Activated T-cell treated with anti-CD3 and anti-CD28 coated beads, Interleukin-2, amount 50 U/mL, for 24 hours (primary cell): Measurements from ENCODE around the gene MYH14.

Source experiments
- DNase-seq: peaks from one replicate; pipeline ENCODE4 v3.0.0-alpha.2; 2020
- H3K27ac Mint-ChIP-seq: 2 replicates; pipeline ENCODE4 v1.8.0; 2020; ENCODE audit warnings: mild to moderate bottlenecking, mixed read lengths
- H3K27me3 Mint-ChIP-seq: 2 replicates; pipeline ENCODE4 v1.8.0; 2020; ENCODE audit warnings: mixed read lengths
- H3K36me3 Mint-ChIP-seq: 2 replicates; pipeline ENCODE4 v1.8.0; 2020; ENCODE audit warnings: low read depth, mixed read lengths
- H3K4me1 Mint-ChIP-seq: 2 replicates; pipeline ENCODE4 v1.8.0; 2020; ENCODE audit warnings: low read depth, mixed read lengths
- H3K4me3 Mint-ChIP-seq: 2 replicates; pipeline ENCODE4 v1.8.0; 2020; ENCODE audit warnings: mild to moderate bottlenecking, moderate library complexity, mixed read lengths
- H3K9me3 Mint-ChIP-seq: 2 replicates; pipeline ENCODE4 v1.8.0; 2020; ENCODE audit warnings: mixed read lengths

MYH14 gene

GRCh38 chr19:50312967-50313811 lies 109.8 kb downstream of the MYH14 start:
- no peak for DNase-seq
- Mint-ChIP-seq H3K4me1 (peaks cover 17% of the 10 kb centered on the region), H3K9me3 (no peaks in the 10 kb centered on the region), H3K27me3 (peaks cover 84% of the 10 kb centered on the region), H3K36me3 (no peaks in the 10 kb centered on the region), H3K4me3 (no peak overlapping the region), H3K27ac (no peak overlapping the region)

GRCh38 chr19:50313812-50314536 lies 110.6 kb downstream of the MYH14 start:
- peaks cover 17% of the 10 kb centered on the region for H3K4me1 Mint-ChIP-seq
- DNase-seq = no peak
- no peak overlapping the region for H3K4me3 Mint-ChIP-seq
- peaks cover 77% of the 10 kb centered on the region for H3K27me3 Mint-ChIP-seq
- H3K27ac Mint-ChIP-seq = no peak overlapping the region
- H3K36me3 Mint-ChIP-seq = no peaks in the 10 kb centered on the region
- H3K9me3 Mint-ChIP-seq = no peaks in the 10 kb centered on the region

GRCh38 chr19:50314724-50315708 lies 111.6 kb downstream of the MYH14 start:
- DNase-seq = no peak
- H3K4me1 Mint-ChIP-seq = peaks cover 17% of the 10 kb centered on the region
- no peak overlapping the region for H3K4me3 Mint-ChIP-seq
- H3K27me3 Mint-ChIP-seq = peaks cover 78% of the 10 kb centered on the region
- H3K9me3 Mint-ChIP-seq = no peaks in the 10 kb centered on the region
- no peaks in the 10 kb centered on the region for H3K36me3 Mint-ChIP-seq
- H3K27ac Mint-ChIP-seq = no peak overlapping the region

- no peaks in the 10 kb centered on the region for H3K36me3 Mint-ChIP-seq
- H3K27ac Mint-ChIP-seq = no peak overlapping the region
- no peaks in the 10 kb centered on the region for H3K9me3 Mint-ChIP-seq
- no peak for DNase-seq
- peaks cover 73% of the 10 kb centered on the region for H3K27me3 Mint-ChIP-seq
- peak overlapping the region; percentile 48 for H3K4me3 Mint-ChIP-seq
- peaks cover 17% of the 10 kb centered on the region for H3K4me1 Mint-ChIP-seq
Observed at GRCh38 chr19:50315773-50316448, 112.5 kb downstream of the MYH14 start.

GRCh38 chr19:50317115-50317514 lies 113.7 kb downstream of the MYH14 start:
- DNase-seq = no peak
- Mint-ChIP-seq H3K4me1 (peaks cover 17% of the 10 kb centered on the region), H3K9me3 (no peaks in the 10 kb centered on the region), H3K4me3 (no peak overlapping the region), H3K36me3 (no peaks in the 10 kb centered on the region), H3K27ac (no peak overlapping the region), H3K27me3 (peaks cover 69% of the 10 kb centered on the region)

GRCh38 chr19:50318438-50318837 lies 115.0 kb downstream of the MYH14 start:
- H3K27ac Mint-ChIP-seq = no peak overlapping the region
- peaks cover 13% of the 10 kb centered on the region for H3K4me1 Mint-ChIP-seq
- H3K27me3 Mint-ChIP-seq = peaks cover 62% of the 10 kb centered on the region
- H3K4me3 Mint-ChIP-seq = no peak overlapping the region
- no peaks in the 10 kb centered on the region for H3K9me3 Mint-ChIP-seq
- DNase-seq = no peak
- H3K36me3 Mint-ChIP-seq = no peaks in the 10 kb centered on the region

- Mint-ChIP-seq H3K36me3 (no peaks in the 10 kb centered on the region), H3K27me3 (peaks cover 56% of the 10 kb centered on the region), H3K4me3 (no peak overlapping the region), H3K9me3 (no peaks in the 10 kb centered on the region), H3K4me1 (peaks cover 13% of the 10 kb centered on the region), H3K27ac (no peak overlapping the region)
- DNase-seq = no peak
Observed at GRCh38 chr19:50319156-50319555, 115.7 kb downstream of the MYH14 start.

- Mint-ChIP-seq H3K9me3 (no peaks in the 10 kb centered on the region), H3K4me3 (no peak overlapping the region), H3K4me1 (peaks cover 10% of the 10 kb centered on the region), H3K36me3 (no peaks in the 10 kb centered on the region), H3K27ac (no peak overlapping the region), H3K27me3 (peaks cover 57% of the 10 kb centered on the region)
- no peak for DNase-seq
Observed at GRCh38 chr19:50320051-50320450, 116.6 kb downstream of the MYH14 start.

- no peak for DNase-seq
- no peaks in the 10 kb centered on the region for H3K36me3 Mint-ChIP-seq
- H3K4me3 Mint-ChIP-seq = no peak overlapping the region
- H3K4me1 Mint-ChIP-seq = peaks cover 9% of the 10 kb centered on the region
- H3K9me3 Mint-ChIP-seq = no peaks in the 10 kb centered on the region
- no peak overlapping the region for H3K27ac Mint-ChIP-seq
- peaks cover 58% of the 10 kb centered on the region for H3K27me3 Mint-ChIP-seq
Observed at GRCh38 chr19:50320596-50320995, 117.2 kb downstream of the MYH14 start.

- Mint-ChIP-seq H3K4me1 (peaks cover 9% of the 10 kb centered on the region), H3K36me3 (no peaks in the 10 kb centered on the region), H3K27me3 (peaks cover 57% of the 10 kb centered on the region), H3K9me3 (no peaks in the 10 kb centered on the region), H3K4me3 (no peak overlapping the region), H3K27ac (no peak overlapping the region)
- no peak for DNase-seq
Observed at GRCh38 chr19:50321831-50322230, 118.4 kb downstream of the MYH14 start.

GRCh38 chr19:50322234-50322633 lies 118.8 kb downstream of the MYH14 start:
- H3K27ac Mint-ChIP-seq = no peak overlapping the region
- H3K27me3 Mint-ChIP-seq = peaks cover 60% of the 10 kb centered on the region
- no peak for DNase-seq
- no peaks in the 10 kb centered on the region for H3K9me3 Mint-ChIP-seq
- no peaks in the 10 kb centered on the region for H3K36me3 Mint-ChIP-seq
- peaks cover 13% of the 10 kb centered on the region for H3K4me1 Mint-ChIP-seq
- no peak overlapping the region for H3K4me3 Mint-ChIP-seq

- DNase-seq = no peak
- peaks cover 20% of the 10 kb centered on the region for H3K4me1 Mint-ChIP-seq
- no peaks in the 10 kb centered on the region for H3K36me3 Mint-ChIP-seq
- H3K27ac Mint-ChIP-seq = no peak overlapping the region
- peaks cover 58% of the 10 kb centered on the region for H3K27me3 Mint-ChIP-seq
- no peak overlapping the region for H3K4me3 Mint-ChIP-seq
- no peaks in the 10 kb centered on the region for H3K9me3 Mint-ChIP-seq
Observed at GRCh38 chr19:50322931-50323781, 119.7 kb downstream of the MYH14 start.

GRCh38 chr19:50323782-50324133 lies 120.3 kb downstream of the MYH14 start:
- H3K4me3 Mint-ChIP-seq = no peak overlapping the region
- H3K36me3 Mint-ChIP-seq = no peaks in the 10 kb centered on the region
- no peak overlapping the region for H3K27ac Mint-ChIP-seq
- peaks cover 58% of the 10 kb centered on the region for H3K27me3 Mint-ChIP-seq
- H3K9me3 Mint-ChIP-seq = no peaks in the 10 kb centered on the region
- DNase-seq = no peak
- H3K4me1 Mint-ChIP-seq = peaks cover 20% of the 10 kb centered on the region
